ENCODE measurements around the gene LIPI.
A peak's percentile ranks its signal among the peaks of the same experiment; 100 is the strongest.
"Not testable (repeated sequence)": the region's sequence is repeated elsewhere in the genome, so short reads cannot be mapped to it uniquely, and the experiment has no call there.

The LIPI gene

GRCh38 chr21:14119038-14119437, 91.7 kb downstream of the LIPI start:
- DNase-seq (ENCODE audit: low spot score) (no peak), FAIRE-seq (no peak)

- DNase-seq (ENCODE audit: low spot score) (no peak), FAIRE-seq (no peak)
Measured at GRCh38 chr21:14116080-14116481, 94.7 kb downstream of the LIPI start.

GRCh38 chr21:14115646-14116045, 95.1 kb downstream of the LIPI start:
- DNase-seq (ENCODE audit: low spot score), result no peak
- FAIRE-seq, result no peak

GRCh38 chr21:14114251-14114650, 96.5 kb downstream of the LIPI start:
- DNase-seq (ENCODE audit: low spot score), result no peak
- no peak for FAIRE-seq

GRCh38 chr21:14104564-14104963, 106.2 kb downstream of the LIPI start:
- not testable (repeated sequence) for DNase-seq (ENCODE audit: low spot score); FAIRE-seq

- DNase-seq (ENCODE audit: low spot score) (no peak), FAIRE-seq (no peak)
Measured at GRCh38 chr21:14099570-14099969, 111.2 kb downstream of the LIPI start.

GRCh38 chr21:14097881-14098499, 112.8 kb downstream of the LIPI start:
- FAIRE-seq (peak; percentile 100), DNase-seq (ENCODE audit: low spot score) (no peak)

- FAIRE-seq, result no peak
- no peak for DNase-seq (ENCODE audit: low spot score)
Measured at GRCh38 chr21:14096577-14096976, 114.2 kb downstream of the LIPI start.

- no peak for DNase-seq (ENCODE audit: low spot score)
- FAIRE-seq, result no peak
Measured at GRCh38 chr21:14096172-14096571, 114.6 kb downstream of the LIPI start.

GRCh38 chr21:14095056-14095455, 115.7 kb downstream of the LIPI start:
- DNase-seq (ENCODE audit: low spot score) (no peak), FAIRE-seq (no peak)

GRCh38 chr21:14092834-14093560, 117.8 kb downstream of the LIPI start:
- FAIRE-seq (no peak), DNase-seq (ENCODE audit: low spot score) (no peak)

GRCh38 chr21:14090184-14090583, 120.6 kb downstream of the LIPI start:
- FAIRE-seq; DNase-seq (ENCODE audit: low spot score): not testable (repeated sequence)

GRCh38 chr21:14088391-14088790, 122.4 kb downstream of the LIPI start:
- DNase-seq (ENCODE audit: low spot score) (no peak), FAIRE-seq (no peak)

- no peak for FAIRE-seq
- no peak for DNase-seq (ENCODE audit: low spot score)
Measured at GRCh38 chr21:14086553-14086952, 124.2 kb downstream of the LIPI start.

GRCh38 chr21:14084701-14085100, 126.1 kb downstream of the LIPI start:
- no peak for DNase-seq (ENCODE audit: low spot score)
- no peak for FAIRE-seq

- FAIRE-seq (no peak), DNase-seq (ENCODE audit: low spot score) (no peak)
Measured at GRCh38 chr21:14084068-14084501, 126.7 kb downstream of the LIPI start.

- FAIRE-seq (no peak), DNase-seq (ENCODE audit: low spot score) (no peak)
Measured at GRCh38 chr21:14080764-14081096, 130.0 kb downstream of the LIPI start.

GRCh38 chr21:14080040-14080763, 130.6 kb downstream of the LIPI start:
- no peak for FAIRE-seq
- DNase-seq (ENCODE audit: low spot score), result no peak

GRCh38 chr21:14078746-14079375, 131.9 kb downstream of the LIPI start:
- FAIRE-seq (no peak), DNase-seq (ENCODE audit: low spot score) (no peak)

- DNase-seq (ENCODE audit: low spot score) (no peak), FAIRE-seq (no peak)
Measured at GRCh38 chr21:14076143-14076806, 134.5 kb downstream of the LIPI start.

GRCh38 chr21:14075346-14076142, 135.2 kb downstream of the LIPI start:
- FAIRE-seq (peak; percentile 85), DNase-seq (ENCODE audit: low spot score) (no peak)

Measured in urothelium cell line (cell line).